HepG2 (cell line): ENCODE results near the gene ALDH4A1. TPM values are rescaled to one million over a fixed set of nuclear protein-coding genes. Genes with fewer than 3 reads are reported as not detected.

Experiments used
- ATAC-seq: fragments of 200-7000 bp; cut with Tn5 transposase; 3 replicates; pipeline ENCODE4 v1.9.1; 2020; ENCODE audit warnings: mild to moderate bottlenecking, moderate library complexity
- BruUV-seq: library from RNA; stranded (reverse); fragments of 400-500 nt; replicated peaks from 2 replicates; lab custom pipeline; 2021; lab: Mats Ljungman, UMichigan
- CTCF ChIA-PET: fragments of 300-600 bp; formaldehyde crosslinking; extraction: SDS; loops from one replicate; lab custom pipeline; 2021; ENCODE audit warnings: low total read pairs, inconsistent platforms, low intra/inter-chr PET ratio; lab: Yijun Ruan, JAX
- POLR2A ChIA-PET: fragments of 350-600 bp; sonication (Branson Sonifier 250); formaldehyde crosslinking; loops from one replicate; lab custom pipeline; 2020; ENCODE audit warnings: antibody characterized with exemption, inconsistent platforms; lab: Yijun Ruan, JAX
- DNase-seq: peaks from one replicate; pipeline ENCODE4 v3.0.0-alpha.2; 2015; ENCODE audit warnings: low spot score
- FAIRE-seq: peaks from 3 replicates; lab custom pipeline; 2011; peaks lifted over from hg19 to GRCh38; lab: Jason Lieb, UNC
- H2AFZ ChIP-seq: one replicate; pipeline ENCODE4 v1.6.1; 2011; ENCODE audit warnings: low read length, inconsistent platforms
- H3K27ac ChIP-seq: fragments of 300-600 bp; 3 replicates; pipeline ENCODE4 v1.8.0; 2011; ENCODE audit warnings: mixed run types, mild to moderate bottlenecking, mixed read lengths, low read length, inconsistent platforms; ENCODE audit not compliant: insufficient read depth; ENCODE audit errors: extremely low read length
- H3K27me3 ChIP-seq, 2 experiments: fragments of 200-600 bp in 1 of 2; 2 replicates in 1 of 2; 3 replicates in 1 of 2; pipeline versions ENCODE4 v1.6.0 to v1.8.0; 2011; ENCODE audit warnings: low read length in 2 of 2, mild to moderate bottlenecking in 2 of 2, moderate library complexity in 2 of 2, inconsistent platforms in 1 of 2; ENCODE audit not compliant: insufficient read depth in 2 of 2, control insufficient read depth in 1 of 2
- H3K36me3 ChIP-seq, 2 experiments: fragments of 200-600 bp in 1 of 2; replicated peaks in 1 of 2; 2 replicates in 1 of 2; 3 replicates in 1 of 2; pipeline versions ENCODE4 v1.5.1 to v1.8.0; 2011; ENCODE audit warnings: low read length in 2 of 2, inconsistent platforms in 1 of 2; ENCODE audit not compliant: insufficient read depth in 2 of 2, control insufficient read depth in 1 of 2
- H3K4me1 ChIP-seq: 2 replicates; pipeline ENCODE4 v1.5.1; 2012; ENCODE audit warnings: low read length, inconsistent platforms; ENCODE audit not compliant: insufficient read depth
- H3K4me2 ChIP-seq: 2 replicates; pipeline ENCODE4 v1.6.0; 2011; ENCODE audit warnings: low read depth, low read length, inconsistent platforms
- H3K4me3 ChIP-seq, 3 experiments: fragments of 200-600 bp in 1 of 3; sonication (generic), shearing (Covaris generic) in 1 of 3; replicated peaks in 1 of 3; 2 replicates each; pipeline ENCODE4 v1.5.1; 2011 to 2016; ENCODE audit warnings: low read length in 3 of 3, inconsistent platforms in 2 of 3, low read depth in 2 of 3, mild to moderate bottlenecking in 2 of 3, control low read depth in 1 of 3, mixed read lengths in 1 of 3; ENCODE audit not compliant: insufficient read depth in 1 of 3
- H3K79me2 ChIP-seq: one replicate; pipeline ENCODE4 v1.6.1; 2011; ENCODE audit warnings: low read length, inconsistent platforms; ENCODE audit not compliant: insufficient read depth
- H3K9ac ChIP-seq: 2 replicates; pipeline ENCODE4 v1.6.0; 2011; ENCODE audit warnings: mild to moderate bottlenecking, low read depth, low read length, inconsistent platforms; ENCODE audit not compliant: insufficient read depth
- H3K9me3 ChIP-seq: 2 replicates; pipeline ENCODE4 v1.5.1; 2012; ENCODE audit warnings: mild to moderate bottlenecking, low read length
- H4K20me1 ChIP-seq: 2 replicates; pipeline ENCODE4 v1.6.0; 2011; ENCODE audit warnings: inconsistent platforms, mild to moderate bottlenecking, low read length, moderate library complexity; ENCODE audit not compliant: insufficient read depth
- ELF4 ChIP-seq: sonication (generic); formaldehyde crosslinking; IDR thresholded peaks from 2 replicates; pipeline ENCODE4 v1.5.0; 2020; ENCODE audit warnings: missing genetic modification reagents, mild to moderate bottlenecking, moderate library complexity, borderline replicate concordance
- HHEX ChIP-seq: IDR thresholded peaks from 2 replicates; pipeline ENCODE4 v1.6.1; 2016; ENCODE audit warnings: control low read depth
- HNF4A ChIP-seq: sonication (generic); formaldehyde crosslinking; IDR thresholded peaks from 2 replicates; pipeline ENCODE4 v1.4.0; 2020; ENCODE audit warnings: missing genetic modification reagents
- IKZF4 ChIP-seq: sonication (generic); formaldehyde crosslinking; IDR thresholded peaks from 2 replicates; pipeline ENCODE4 v1.5.1; 2020; ENCODE audit warnings: borderline replicate concordance, mild to moderate bottlenecking, low read depth, missing genetic modification reagents; ENCODE audit errors: not compliant biosample characterization
- ISL2 ChIP-seq: sonication (generic); formaldehyde crosslinking; IDR thresholded peaks from 2 replicates; pipeline ENCODE4 v1.5.0; 2020; ENCODE audit warnings: missing genetic modification reagents
- KDM3A ChIP-seq: IDR thresholded peaks from 2 replicates; pipeline ENCODE4 v1.6.1; 2018; ENCODE audit warnings: low read depth, missing compliant biosample characterization
- MTF2 ChIP-seq: sonication (generic); formaldehyde crosslinking; IDR thresholded peaks from 2 replicates; pipeline ENCODE4 v1.5.0; 2020; ENCODE audit warnings: missing genetic modification reagents, borderline replicate concordance
- RAD51 ChIP-seq: fragments of 450-650 bp; IDR thresholded peaks from 2 replicates; pipeline ENCODE4 v1.6.1; 2016; ENCODE audit warnings: borderline replicate concordance
- SP140L ChIP-seq: sonication (generic); formaldehyde crosslinking; IDR thresholded peaks from 2 replicates; pipeline ENCODE4 v1.4.0; 2020; ENCODE audit warnings: missing genetic modification reagents, borderline replicate concordance
- ZHX1 ChIP-seq: sonication (generic); formaldehyde crosslinking; IDR thresholded peaks from 2 replicates; pipeline ENCODE4 v1.8.1; 2022; ENCODE audit warnings: low read depth, mild to moderate bottlenecking, missing genetic modification reagents
- ZSCAN31 ChIP-seq: sonication (generic); formaldehyde crosslinking; IDR thresholded peaks from 2 replicates; pipeline ENCODE4 v1.5.0; 2020; ENCODE audit warnings: low read depth, mild to moderate bottlenecking, missing genetic modification reagents
- ZSCAN9 ChIP-seq: IDR thresholded peaks from 2 replicates; pipeline ENCODE4 v1.6.1; 2016; ENCODE audit warnings: borderline replicate concordance
- WGBS: methylation state at CpG from one replicate; pipeline ENCODE4 v1.1.6; 2017; ENCODE audit warnings: low lambda C conversion rate; 5-methylcytosine and 5-hydroxymethylcytosine counted together
- in situ Hi-C: cut with HindIII; loops from 2 replicates; pipeline ENCODE4 v1.10.0; 2017; ENCODE audit warnings: low pct_unique_long_range_greater_than_20kb; ENCODE audit not compliant: extremely low pct_ligation_motif_present
- intact Hi-C: fragments of 100-400 bp; cut with micrococcal nuclease; formaldehyde crosslinking; loops from one replicate; pipeline ENCODE4 v1.10.0; 2022; ENCODE audit not compliant: unreplicated experiment
- polyA plus RNA-seq, 8 experiments: library from polyadenylated mRNA; depleted of rRNA in 3 of 8; stranded (reverse) in 7 of 8; unstranded in 1 of 8; fragments of >200 nt; fragmentation: Illumina TruSeq in 4 of 8; extraction: Trizol in 4 of 8; gene quantifications; 2 replicates each; pipeline versions ENCODE4 v1.2.1 to v1.2.3, GENCODE V29; 2011 to 2016; ENCODE audit warnings: low read depth in 4 of 8, missing spikeins in 1 of 8, mixed read lengths in 1 of 8; ENCODE audit not compliant: insufficient read depth in 1 of 8
- total RNA-seq, 5 experiments: library from RNA; depleted of rRNA; stranded (reverse); fragments of >200 nt; fragmentation: Illumina TruSeq; extraction: Trizol; gene quantifications; 2 replicates each; pipeline ENCODE4 v1.2.3, GENCODE V29; 2016; ENCODE audit warnings: low read depth in 1 of 5

ALDH4A1 gene
- total and polyA plus RNA-seq, 2 of the 13 experiments (the other 11 are each of a cell fraction or from before 2014, with no cell fraction given), result 76.4 to 240 TPM

DNA sequence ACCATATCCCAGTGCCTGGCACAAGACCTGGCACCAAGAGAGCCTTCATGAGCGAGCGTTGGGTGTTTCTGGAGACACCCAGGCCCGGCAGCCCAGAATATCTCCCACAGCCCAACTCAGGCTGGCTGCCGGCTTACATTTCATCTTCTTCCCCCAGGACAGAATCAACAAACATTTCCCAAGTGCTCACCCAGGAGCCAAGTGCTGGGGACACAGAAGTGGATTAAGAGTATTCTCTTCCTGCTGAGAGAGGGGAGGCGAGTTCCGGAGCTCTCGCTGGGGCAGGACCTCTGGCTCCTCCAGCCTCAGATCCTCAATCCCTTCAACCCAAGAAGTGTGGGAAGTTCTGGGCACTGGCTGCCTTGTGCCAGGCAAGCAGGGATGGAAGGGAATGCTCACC, 30.5 kb upstream of the ALDH4A1 start:
- DNase-seq (no peak), ATAC-seq (no peak), FAIRE-seq (no peak)
- H3K36me3 ChIP-seq, result no peaks in the 10 kb centered on the region
- H3K27me3 ChIP-seq, result no peaks in the 10 kb centered on the region
- H3K4me2 ChIP-seq, result no peak overlapping the region
- 82% methylated on average over 7 of the region's 7 CpGs for WGBS
- POLR2A ChIA-PET, result no interaction called here
- CTCF ChIA-PET, result no interaction called here
- H3K4me3 ChIP-seq, result no peak overlapping the region
- peaks cover 36% of the 10 kb centered on the region for H3K4me1 ChIP-seq
- no peak for TF ChIP-seq MTF2 (CRISPR knock-in tag)
- TF ChIP-seq IKZF4, result no peak
- no peak for TF ChIP-seq ZSCAN31
- no peak for TF ChIP-seq ISL2 (CRISPR knock-in tag)
- no peak for TF ChIP-seq KDM3A (CRISPR knock-in tag)
- TF ChIP-seq ZSCAN9, result no peak
- no peak for TF ChIP-seq SP140L
- TF ChIP-seq ELF4 (CRISPR knock-in tag), result no peak
- TF ChIP-seq RAD51, result no peak
- TF ChIP-seq HNF4A, result no peak
- H3K27ac ChIP-seq, result no peak overlapping the region
- intact Hi-C loops (no loop called here), in situ Hi-C loops (no loop called here)
- peaks cover 23% of the 10 kb centered on the region for H3K79me2 ChIP-seq
- BruUV-seq, result no TSS peak
- no peak overlapping the region for H2AFZ ChIP-seq
- H3K9me3 ChIP-seq, result no peaks in the 10 kb centered on the region
- H4K20me1 ChIP-seq, result peaks cover 16% of the 10 kb centered on the region
- no peak overlapping the region for H3K9ac ChIP-seq

- ChIA-PET POLR2A (no interaction called here), CTCF (no interaction called here)
- Histone ChIP-seq H2AFZ (no peak overlapping the region), H3K4me3 (no peak overlapping the region), H3K9ac (no peak overlapping the region), H3K4me2 (no peak overlapping the region), H3K27ac (no peak overlapping the region), H3K9me3 (no peaks in the 10 kb centered on the region), H3K4me1 (peaks cover 31% of the 10 kb centered on the region), H4K20me1 (peaks cover 15% of the 10 kb centered on the region), H3K27me3 (no peaks in the 10 kb centered on the region), H3K79me2 (peaks cover 23% of the 10 kb centered on the region), H3K36me3 (no peaks in the 10 kb centered on the region)
- intact Hi-C loops, result no loop called here
- no peak for FAIRE-seq
- in situ Hi-C loops, result no loop called here
- no peak for DNase-seq
- BruUV-seq, result no TSS peak
- no peak for ATAC-seq
- WGBS, result 60% methylated on average over 1 of the region's 5 CpGs
- TF ChIP-seq HHEX (CRISPR knock-in tag) (no peak), ZHX1 (CRISPR knock-in tag) (no peak)
Observed at GRCh38 chr1:18932387-18932786, 30.0 kb upstream of the ALDH4A1 start.
